GM12878 (cell line): ENCODE measurements around the gene DYNC1H1. TPM values are rescaled to one million over a fixed set of nuclear protein-coding genes. Genes with fewer than 3 reads are reported as not detected.

Experiments used
- ATAC-seq: fragments of 200-7000 bp; cut with Tn5 transposase; 3 replicates; pipeline ENCODE4 v1.9.1; 2020; ENCODE audit warnings: mild to moderate bottlenecking, moderate library complexity
- BruUV-seq: library from RNA; stranded (reverse); fragments of 400-500 nt; replicated peaks from 2 replicates; lab custom pipeline; 2021; lab: Mats Ljungman, UMichigan
- CTCF ChIA-PET: fragments of 300-600 bp; sonication (Branson Sonifier 250); formaldehyde crosslinking; extraction: SDS; loops from one replicate; lab custom pipeline; 2021; ENCODE audit warnings: inconsistent platforms; lab: Yijun Ruan, JAX
- POLR2A ChIA-PET: fragments of 350-600 bp; formaldehyde crosslinking; extraction: SDS; loops from one replicate; lab custom pipeline; 2021; ENCODE audit warnings: inconsistent platforms; lab: Charles Lee
- RAD21 ChIA-PET: fragments of 300-600 bp; sonication (Branson Sonifier 250); formaldehyde crosslinking; loops from one replicate; lab custom pipeline; 2023; ENCODE audit warnings: antibody characterized with exemption; ENCODE audit not compliant: unreplicated experiment; lab: Charles Lee
- SMC1A ChIA-PET: fragments of 300-600 bp; sonication (Branson Sonifier 250); formaldehyde crosslinking; loops from one replicate; lab custom pipeline; 2023; ENCODE audit not compliant: unreplicated experiment, uncharacterized antibody; lab: Charles Lee
- DNase-seq: peaks from one replicate; pipeline ENCODE4 v3.0.0-alpha.2; 2011; ENCODE audit warnings: low read depth, low spot score
- FAIRE-seq: peaks from 3 replicates; lab custom pipeline; 2011; peaks lifted over from hg19 to GRCh38; lab: Jason Lieb, UNC
- H2AFZ ChIP-seq: 2 replicates; pipeline ENCODE4 v1.6.0; 2011; ENCODE audit warnings: low read depth, low read length, control low read depth; ENCODE audit not compliant: control insufficient read depth
- H3K27ac ChIP-seq: 2 replicates; pipeline ENCODE4 v1.5.1; 2011; ENCODE audit warnings: control low read depth; ENCODE audit not compliant: control insufficient read depth, insufficient read depth
- H3K27me3 ChIP-seq, 2 experiments: replicated peaks in 1 of 2; 2 replicates each; pipeline versions ENCODE4 v1.6.0 to v1.6.1; 2011; ENCODE audit warnings: low read length in 1 of 2; ENCODE audit not compliant: control insufficient read depth in 2 of 2, insufficient read depth in 2 of 2
- H3K36me3 ChIP-seq, 2 experiments: 2 replicates each; pipeline ENCODE4 v1.5.1; 2011; ENCODE audit warnings: low read length in 1 of 2; ENCODE audit not compliant: control insufficient read depth in 2 of 2, insufficient read depth in 2 of 2
- H3K4me1 ChIP-seq: 2 replicates; pipeline ENCODE4 v1.6.1; 2011; ENCODE audit warnings: mild to moderate bottlenecking, low read length, moderate library complexity, mixed read lengths; ENCODE audit not compliant: control insufficient read depth, insufficient read depth
- H3K4me2 ChIP-seq: 2 replicates; pipeline ENCODE4 v1.6.0; 2011; ENCODE audit warnings: control low read depth; ENCODE audit not compliant: control insufficient read depth, insufficient read depth
- H3K4me3 ChIP-seq: fragments of 200-600 bp; sonication (generic); 2 replicates; pipeline ENCODE4 v1.5.1; 2016
- H3K79me2 ChIP-seq: 2 replicates; pipeline ENCODE4 v1.6.0; 2011; ENCODE audit warnings: low read length; ENCODE audit not compliant: control insufficient read depth, insufficient read depth
- H3K9ac ChIP-seq: 2 replicates; pipeline ENCODE4 v1.8.0; 2011; ENCODE audit warnings: low read length, control low read depth, mixed read lengths; ENCODE audit not compliant: control insufficient read depth, insufficient read depth
- H3K9me3 ChIP-seq: replicated peaks from 3 replicates; pipeline ENCODE4 v1.5.1; 2011; ENCODE audit warnings: mild to moderate bottlenecking, low read length; ENCODE audit not compliant: control insufficient read depth, insufficient read depth
- H4K20me1 ChIP-seq: 2 replicates; pipeline ENCODE4 v1.6.0; 2011; ENCODE audit not compliant: control insufficient read depth, insufficient read depth
- BCL11A ChIP-seq: IDR thresholded peaks from 2 replicates; pipeline ENCODE4 v1.6.1; 2011; ENCODE audit warnings: low read depth, low read length
- E4F1 ChIP-seq: fragments of 450-650 bp; IDR thresholded peaks from 2 replicates; pipeline ENCODE4 v1.6.1; 2018; ENCODE audit warnings: borderline replicate concordance, mild to moderate bottlenecking; ENCODE audit not compliant: partially characterized antibody
- FOXM1 ChIP-seq: IDR thresholded peaks from 2 replicates; pipeline ENCODE4 v1.6.1; 2012; ENCODE audit warnings: low read depth, mild to moderate bottlenecking, inconsistent platforms, low read length, moderate library complexity
- NRF1 ChIP-seq: conservative IDR thresholded peaks from 2 replicates; pipeline ENCODE4 v1.6.1; 2011; ENCODE audit warnings: mild to moderate bottlenecking, low read depth, low read length, improper control_type of control experiment
- RBBP5 ChIP-seq: fragments of 200-600 bp; sonication (generic); conservative IDR thresholded peaks from 2 replicates; pipeline ENCODE4 v1.6.1; 2016
- SIX5 ChIP-seq: IDR thresholded peaks from 2 replicates; pipeline ENCODE4 v1.6.1; 2011; ENCODE audit warnings: mild to moderate bottlenecking, low read depth, low read length, moderate library complexity; ENCODE audit not compliant: severe bottlenecking
- SMARCA5 ChIP-seq: fragments of 450-650 bp; IDR thresholded peaks from 2 replicates; pipeline ENCODE4 v1.6.1; 2017; ENCODE audit warnings: mild to moderate bottlenecking
- SREBF2 ChIP-seq: IDR thresholded peaks from 2 replicates; pipeline ENCODE4 v1.6.1; 2012; ENCODE audit warnings: mild to moderate bottlenecking, low read length
- SRF ChIP-seq, 2 experiments: IDR thresholded peaks; 2 replicates each; pipeline ENCODE4 v1.6.1; 2011; ENCODE audit warnings: low read depth in 2 of 2, low read length in 2 of 2, mild to moderate bottlenecking in 1 of 2, moderate library complexity in 1 of 2
- WGBS: methylation state at CpG from one replicate; pipeline ENCODE4 v1.1.6; 2016; ENCODE audit warnings: low lambda C conversion rate; ENCODE audit not compliant: insufficient replicate concordance, insufficient coverage; ENCODE audit errors: missing lambda C conversion rate; 5-methylcytosine and 5-hydroxymethylcytosine counted together
- in situ Hi-C: fragments of 300-500 bp; cut with MboI; formaldehyde crosslinking; loops from 9 replicates; pipeline ENCODE4 v1.14.3; 2018; ENCODE audit warnings: mixed read lengths
- intact Hi-C: fragments of 100-400 bp; cut with micrococcal nuclease; formaldehyde crosslinking; loops from one replicate; pipeline ENCODE4 v1.14.2; 2022; ENCODE audit not compliant: unreplicated experiment
- polyA plus RNA-seq, 11 experiments: library from polyadenylated mRNA; depleted of rRNA in 4 of 11; unstranded in 6 of 11; stranded (reverse) in 5 of 11; fragments of >200 nt; fragmentation: Nextera tagmentation in 4 of 11; fragmentation: Illumina TruSeq in 1 of 11; extraction: Ambion mirVana in 4 of 11; extraction: Trizol in 1 of 11; gene quantifications; 1 replicate in 1 of 11; 2 replicates in 10 of 11; pipeline versions ENCODE4 v1.2.1 to v1.2.3, GENCODE V29; 2011 to 2016; ENCODE audit warnings: inconsistent platforms in 2 of 11, missing spikeins in 2 of 11, low read depth in 1 of 11
- total RNA-seq, 4 experiments: library from RNA; depleted of rRNA in 3 of 4; stranded (reverse); fragments of >200 nt in 3 of 4; fragmentation: Illumina TruSeq in 1 of 4; extraction: Trizol in 1 of 4; gene quantifications; 2 replicates each; pipeline versions ENCODE4 v1.2.1 to v1.2.3, GENCODE V29; 2013 to 2021

Gene DYNC1H1
- total and polyA plus RNA-seq, 10 of the 15 experiments (the other 5 are each of a cell fraction or from before 2014, with no cell fraction given), result 38.4 to 291 (median 111) TPM

- in situ Hi-C loops, result no loop called here
- intact Hi-C loops, result no loop called here
- FAIRE-seq (no peak), DNase-seq (no peak), ATAC-seq (no peak)
- no peaks in the 10 kb centered on the region for H3K27me3 ChIP-seq
- H2AFZ ChIP-seq, result no peak overlapping the region
- H3K27ac ChIP-seq, result no peak overlapping the region
- peaks cover 31 to 59% of the 10 kb centered on the region in 2 experiments for H3K36me3 ChIP-seq
- H3K9me3 ChIP-seq, result no peaks in the 10 kb centered on the region
- no peaks in the 10 kb centered on the region for H3K79me2 ChIP-seq
- no peaks in the 10 kb centered on the region for H3K4me1 ChIP-seq
- ChIA-PET CTCF (no interaction called here), SMC1A (interaction anchor here (0.6 to 1.0 kb wide), 3 partner anchors 9 to 40 kb away, joined by 3 read pairs; no protein-coding TSS in a partner anchor), RAD21 (no interaction called here), POLR2A (no interaction called here)
- 95% methylated on average over 13 of the region's 13 CpGs for WGBS
- no peaks in the 10 kb centered on the region for H4K20me1 ChIP-seq
- BruUV-seq, result no TSS peak
- no peak overlapping the region for H3K9ac ChIP-seq
- H3K4me2 ChIP-seq, result no peak overlapping the region
- no peak overlapping the region for H3K4me3 ChIP-seq
- TF ChIP-seq SMARCA5 (no peak), NRF1 (no peak), BCL11A (no peak), RBBP5 (no peak), SRF (IDR thresholded peaks at IDR 0.05; ENCODE audit: low read depth in 2 of 2, low read length in 2 of 2) (no peak), SREBF2 (no peak), SIX5 (no peak), FOXM1 (no peak), E4F1 (no peak)
- TF ChIP-seq, all 136 proteins: peak for 0
These were observed 68.9 kb downstream of the DYNC1H1 start for GRCh38 chr14:102033241-102033640.
